ENCODE data around the gene STEAP2. TPM values are rescaled to one million over a fixed set of nuclear protein-coding genes. Genes with fewer than 3 reads are reported as not detected.

STEAP2 gene
- total RNA-seq, 1 experiment from 2014 or later, result 13.4 TPM

DNA sequence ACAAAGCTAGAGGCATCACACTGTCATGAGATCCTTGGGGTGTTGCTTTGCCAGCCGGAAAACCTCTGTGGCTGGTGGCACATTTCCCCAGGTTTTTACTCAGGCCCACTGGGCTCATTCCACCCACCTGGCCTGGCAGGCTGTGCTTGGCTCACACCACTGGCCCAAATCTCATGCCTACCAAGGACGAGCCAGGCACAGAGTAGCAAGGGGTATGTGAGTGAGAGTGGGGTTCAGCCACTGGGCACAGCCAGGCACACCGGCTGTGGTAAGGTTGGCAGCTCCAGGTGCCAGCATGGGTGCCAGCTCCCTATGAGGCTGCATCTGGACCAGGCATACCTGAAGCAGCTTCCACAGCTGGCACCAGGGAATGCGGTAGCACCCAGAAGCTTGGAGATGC is 35.9 kb upstream of the STEAP2 start:
- intact Hi-C loops (cut with micrococcal nuclease), result no loop called here
- ChIA-PET POLR2A (no interaction called here), CTCF (no interaction called here), RAD21 (ENCODE audit: low non-redundant PET in 1 of 2, low total read pairs in 2 of 2, uncharacterized antibody in 2 of 2, unreplicated experiment in 2 of 2) (no interaction called here)
- Histone ChIP-seq H3K27ac (ENCODE audit: low read depth, low read length) (no peak overlapping the region), H3K4me1 (ENCODE audit: control insufficient read depth in 1 of 2, insufficient read depth in 2 of 2, low read length in 2 of 2) (peaks cover 27 to 35% of the 10 kb centered on the region in 2 experiments), H4K20me1 (ENCODE audit: insufficient read depth) (no peaks in the 10 kb centered on the region), H3K9ac (ENCODE audit: low read length) (no peak overlapping the region), H3K4me3 (replicated peaks in 1 of 2; ENCODE audit: low read depth in 1 of 2, low read length in 2 of 2) (no peak overlapping the region), H3K4me2 (ENCODE audit: low read length) (no peak overlapping the region), H3K79me2 (ENCODE audit: insufficient read depth, low read length) (no peaks in the 10 kb centered on the region), H2AFZ (ENCODE audit: low read depth, low read length, poor library complexity, severe bottlenecking) (no peak overlapping the region), H3K9me2 (ENCODE audit: insufficient read depth) (no peaks in the 10 kb centered on the region), H3K36me3 (ENCODE audit: control insufficient read depth in 1 of 2, insufficient read depth in 2 of 2, low read length in 2 of 2) (no peaks in the 10 kb centered on the region), H3K27me3 (ENCODE audit: insufficient read depth, low read length) (no peaks in the 10 kb centered on the region), H3K9me3 (ENCODE audit: control insufficient read depth in 1 of 2, insufficient read depth in 1 of 2, low read depth in 1 of 2, low read length in 2 of 2) (peaks cover 14% of the 10 kb centered on the region in 2 experiments; a peak in 2 of 4 replicates)
- TF ChIP-seq, protein P1, sequence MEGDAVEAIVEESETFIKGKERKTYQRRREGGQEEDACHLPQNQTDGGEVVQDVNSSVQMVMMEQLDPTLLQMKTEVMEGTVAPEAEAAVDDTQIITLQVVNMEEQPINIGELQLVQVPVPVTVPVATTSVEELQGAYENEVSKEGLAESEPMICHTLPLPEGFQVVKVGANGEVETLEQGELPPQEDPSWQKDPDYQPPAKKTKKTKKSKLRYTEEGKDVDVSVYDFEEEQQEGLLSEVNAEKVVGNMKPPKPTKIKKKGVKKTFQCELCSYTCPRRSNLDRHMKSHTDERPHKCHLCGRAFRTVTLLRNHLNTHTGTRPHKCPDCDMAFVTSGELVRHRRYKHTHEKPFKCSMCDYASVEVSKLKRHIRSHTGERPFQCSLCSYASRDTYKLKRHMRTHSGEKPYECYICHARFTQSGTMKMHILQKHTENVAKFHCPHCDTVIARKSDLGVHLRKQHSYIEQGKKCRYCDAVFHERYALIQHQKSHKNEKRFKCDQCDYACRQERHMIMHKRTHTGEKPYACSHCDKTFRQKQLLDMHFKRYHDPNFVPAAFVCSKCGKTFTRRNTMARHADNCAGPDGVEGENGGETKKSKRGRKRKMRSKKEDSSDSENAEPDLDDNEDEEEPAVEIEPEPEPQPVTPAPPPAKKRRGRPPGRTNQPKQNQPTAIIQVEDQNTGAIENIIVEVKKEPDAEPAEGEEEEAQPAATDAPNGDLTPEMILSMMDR (IDR thresholded peaks at IDR 0.05 in 2 of 3, conservative IDR thresholded peaks at IDR 0.05 in 1 of 3; ENCODE audit: borderline replicate concordance in 1 of 3, insufficient read depth in 1 of 3, low read depth in 2 of 3, low read length in 2 of 3), result no peak
- TF ChIP-seq EZH2 (IDR thresholded peaks at IDR 0.05) (no peak), TCF7L2 (IDR thresholded peaks at IDR 0.05; ENCODE audit: borderline replicate concordance, extremely low read depth, insufficient read depth, insufficient read length) (no peak), ZFX (IDR thresholded peaks at IDR 0.05) (no peak), SIN3A (IDR thresholded peaks at IDR 0.05; ENCODE audit: low read depth) (no peak), SRF (IDR thresholded peaks at IDR 0.05; ENCODE audit: low read depth) (no peak), CEBPB (IDR thresholded peaks at IDR 0.05; ENCODE audit: low read depth) (no peak), FOSL1 (IDR thresholded peaks at IDR 0.05; ENCODE audit: low read depth) (no peak), ZNF274 (IDR thresholded peaks at IDR 0.05; ENCODE audit: low read depth, low read length) (no peak), CBX3 (IDR thresholded peaks at IDR 0.05; ENCODE audit: low read depth) (no peak), EZH2phosphoT487 (IDR thresholded peaks at IDR 0.05; ENCODE audit: borderline replicate concordance) (no peak), POLR2A (IDR thresholded peaks at IDR 0.05; ENCODE audit: borderline replicate concordance, extremely low read depth, insufficient read depth, insufficient read length) (no peak)
- TF ChIP-seq, protein P2, sequence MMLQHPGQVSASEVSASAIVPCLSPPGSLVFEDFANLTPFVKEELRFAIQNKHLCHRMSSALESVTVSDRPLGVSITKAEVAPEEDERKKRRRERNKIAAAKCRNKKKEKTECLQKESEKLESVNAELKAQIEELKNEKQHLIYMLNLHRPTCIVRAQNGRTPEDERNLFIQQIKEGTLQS (IDR thresholded peaks at IDR 0.05), result no peak
- TF ChIP-seq, protein P3, sequence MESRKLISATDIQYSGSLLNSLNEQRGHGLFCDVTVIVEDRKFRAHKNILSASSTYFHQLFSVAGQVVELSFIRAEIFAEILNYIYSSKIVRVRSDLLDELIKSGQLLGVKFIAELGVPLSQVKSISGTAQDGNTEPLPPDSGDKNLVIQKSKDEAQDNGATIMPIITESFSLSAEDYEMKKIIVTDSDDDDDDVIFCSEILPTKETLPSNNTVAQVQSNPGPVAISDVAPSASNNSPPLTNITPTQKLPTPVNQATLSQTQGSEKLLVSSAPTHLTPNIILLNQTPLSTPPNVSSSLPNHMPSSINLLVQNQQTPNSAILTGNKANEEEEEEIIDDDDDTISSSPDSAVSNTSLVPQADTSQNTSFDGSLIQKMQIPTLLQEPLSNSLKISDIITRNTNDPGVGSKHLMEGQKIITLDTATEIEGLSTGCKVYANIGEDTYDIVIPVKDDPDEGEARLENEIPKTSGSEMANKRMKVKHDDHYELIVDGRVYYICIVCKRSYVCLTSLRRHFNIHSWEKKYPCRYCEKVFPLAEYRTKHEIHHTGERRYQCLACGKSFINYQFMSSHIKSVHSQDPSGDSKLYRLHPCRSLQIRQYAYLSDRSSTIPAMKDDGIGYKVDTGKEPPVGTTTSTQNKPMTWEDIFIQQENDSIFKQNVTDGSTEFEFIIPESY (IDR thresholded peaks at IDR 0.05; ENCODE audit: extremely low read depth, insufficient replicate concordance, low read length), result no peak
- TF ChIP-seq, protein P4, sequence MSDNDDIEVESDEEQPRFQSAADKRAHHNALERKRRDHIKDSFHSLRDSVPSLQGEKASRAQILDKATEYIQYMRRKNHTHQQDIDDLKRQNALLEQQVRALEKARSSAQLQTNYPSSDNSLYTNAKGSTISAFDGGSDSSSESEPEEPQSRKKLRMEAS (IDR thresholded peaks at IDR 0.05), result no peak
- no peak for ATAC-seq
- DNase-seq (ENCODE audit: low read depth, low spot score), result no peak
- BruUV-seq (replicated peaks), result no TSS peak

Measured in HCT116 (cell line).